ENCODE results near the gene HAUS6. TPM values are rescaled to one million over a fixed set of nuclear protein-coding genes. Genes with fewer than 3 reads are reported as not detected.

The HAUS6 gene
- total and polyA plus RNA-seq, 4 donors = 1.9 to 10.1 (median 5.6) TPM

- H3K4me3 ChIP-seq (ENCODE audit: low read depth in 1 of 3, low read length in 3 of 3) = peak overlapping the region in 1 of 3 donors; percentile 17
- H3K36me3 ChIP-seq (ENCODE audit: control insufficient read depth in 4 of 4, insufficient read depth in 3 of 4, low read depth in 1 of 4, low read length in 3 of 4) = no peaks in the 10 kb centered on the region
- no peak for DNase-seq (ENCODE audit: low spot score)
- H3K4me1 ChIP-seq (ENCODE audit: control insufficient read depth in 4 of 4, insufficient read depth in 4 of 4, low read length in 3 of 4) = peaks cover 10 to 58% (median 27%) of the 10 kb centered on the region in 4 donors
- TF ChIP-seq HNF4G (IDR thresholded peaks at IDR 0.05) = no peak
- TF ChIP-seq SP1 (IDR thresholded peaks at IDR 0.05) = peak; percentile 71
- TF ChIP-seq YY1 (IDR thresholded peaks at IDR 0.05) = peak; percentile 75
- no peak for TF ChIP-seq REST (IDR thresholded peaks at IDR 0.05)
- TF ChIP-seq HNF4A (conservative IDR thresholded peaks at IDR 0.05) = peak; percentile 15 to 40
- TF ChIP-seq RAD21 (IDR thresholded peaks at IDR 0.05) = peak in 1 of 2 donors; percentile 7
- peak; percentile 61 to 69 for TF ChIP-seq RXRA (IDR thresholded peaks at IDR 0.05)
- no peaks in the 10 kb centered on the region for H3K27me3 ChIP-seq (ENCODE audit: control insufficient read depth in 4 of 4, insufficient read depth in 4 of 4, low read length in 3 of 4)
- H3K9ac ChIP-seq (ENCODE audit: low read depth in 1 of 2, low read length in 2 of 2) = no peak overlapping the region
- peak overlapping the region; percentile 44 to 92 for H3K27ac ChIP-seq (ENCODE audit: low read depth in 1 of 2, low read length in 2 of 2)
- H3K9me3 ChIP-seq (ENCODE audit: control insufficient read depth in 4 of 4, low read length in 3 of 4) = no peaks in the 10 kb centered on the region
- 46% methylated on average over 3 of the region's 3 CpGs for WGBS
Observed at GRCh38 chr9:19149230-19149629, 46.5 kb upstream of the HAUS6 start.

GRCh38 chr9:19148187-19148586 is 45.5 kb upstream of the HAUS6 start:
- Histone ChIP-seq H3K27me3 (ENCODE audit: control insufficient read depth in 4 of 4, insufficient read depth in 4 of 4, low read length in 3 of 4) (no peaks in the 10 kb centered on the region), H3K9me3 (ENCODE audit: control insufficient read depth in 4 of 4, low read length in 3 of 4) (no peaks in the 10 kb centered on the region), H3K4me1 (ENCODE audit: control insufficient read depth in 4 of 4, insufficient read depth in 4 of 4, low read length in 3 of 4) (peaks cover 11 to 56% (median 26%) of the 10 kb centered on the region in 4 donors), H3K36me3 (ENCODE audit: control insufficient read depth in 4 of 4, insufficient read depth in 3 of 4, low read depth in 1 of 4, low read length in 3 of 4) (no peaks in the 10 kb centered on the region), H3K4me3 (ENCODE audit: low read depth in 1 of 3, low read length in 3 of 3) (no peak overlapping the region), H3K9ac (ENCODE audit: low read depth in 1 of 2, low read length in 2 of 2) (no peak overlapping the region), H3K27ac (ENCODE audit: low read depth in 1 of 2, low read length in 2 of 2) (peak overlapping the region; percentile 44 to 92)
- WGBS = 46% methylated on average over 5 of the region's 5 CpGs
- TF ChIP-seq NR2F2 (IDR thresholded peaks at IDR 0.05) (peak; percentile 10), FOXA2 (IDR thresholded peaks at IDR 0.05) (no peak), REST (IDR thresholded peaks at IDR 0.05) (no peak), HNF4A (conservative IDR thresholded peaks at IDR 0.05) (peak; percentile 12 to 29), YY1 (IDR thresholded peaks at IDR 0.05) (peak; percentile 59), RXRA (IDR thresholded peaks at IDR 0.05) (peak; percentile 63 to 66), SP1 (IDR thresholded peaks at IDR 0.05) (peak; percentile 43), MAX (IDR thresholded peaks at IDR 0.05) (peak; percentile 16)
- DNase-seq (ENCODE audit: low spot score) = no peak
